Measurements from ENCODE around the gene SAXO2.
"Not testable (repeated sequence)": the region's sequence is repeated elsewhere in the genome, so short reads cannot be mapped to it uniquely, and the experiment has no call there.

The SAXO2 gene

GRCh38 chr15:82262422-82263026, at the start of gene SAXO2, which contains the start of gene EFL1:
SAXO2 (plus strand) TSS chr15:82262818; CDS start chr15:82262880, 62 bp downstream.
EFL1 (minus strand) TSS chr15:82262734; CDS start chr15:82261778, 956 bp downstream.
- H3K36me3 ChIP-seq = peaks cover 7 to 11% (median 8%) of the 10 kb centered on the region in 3 donors
- H3K27ac ChIP-seq = peak within 1 kb of the TSS; percentile 70 to 76
- peaks cover 0 to 24% (median 10%) of the 10 kb centered on the region in 4 donors for H3K4me1 ChIP-seq
- intact Hi-C loops (cut with DNase I; ENCODE audit: low total_unique reads) = no loop called here
- peak within 1 kb of the TSS; percentile 79 to 94 for H3K4me3 ChIP-seq
- H3K27me3 ChIP-seq = no peaks in the 10 kb centered on the region
- TF ChIP-seq CTCF (IDR thresholded peaks at IDR 0.05) = no peak
- peak; percentile 94 to 95 for DNase-seq
- H3K9me3 ChIP-seq = no peaks in the 10 kb centered on the region

- H3K4me3 ChIP-seq; intact Hi-C loops (cut with DNase I; ENCODE audit: low total_unique reads); H3K9me3 ChIP-seq; H3K27ac ChIP-seq; DNase-seq; H3K27me3 ChIP-seq; H3K4me1 ChIP-seq: not testable (repeated sequence)
- H3K36me3 ChIP-seq = peaks cover 5 to 34% (median 23%) of the 10 kb centered on the region in 3 donors
These were observed 46.5 kb upstream of the SAXO2 start for GRCh38 chr15:82216092-82216491.

GRCh38 chr15:82221535-82221934, 41.1 kb upstream of the SAXO2 start:
- H3K4me3 ChIP-seq; DNase-seq; intact Hi-C loops (cut with DNase I; ENCODE audit: low total_unique reads); H3K27ac ChIP-seq; H3K27me3 ChIP-seq; H3K9me3 ChIP-seq; H3K4me1 ChIP-seq: not testable (repeated sequence)
- H3K36me3 ChIP-seq = peaks cover 12 to 34% (median 26%) of the 10 kb centered on the region in 3 donors

- Histone ChIP-seq H3K4me1 (no peaks in the 10 kb centered on the region), H3K4me3 (no peak overlapping the region), H3K27ac (no peak overlapping the region), H3K27me3 (no peaks in the 10 kb centered on the region), H3K9me3 (no peaks in the 10 kb centered on the region), H3K36me3 (peaks cover 19 to 36% (median 26%) of the 10 kb centered on the region in 3 donors)
- no peak for DNase-seq
- intact Hi-C loops (cut with DNase I; ENCODE audit: low total_unique reads) = no loop called here
- no peak for TF ChIP-seq CTCF (IDR thresholded peaks at IDR 0.05)
These were observed 33.9 kb upstream of the SAXO2 start for GRCh38 chr15:82228750-82229149.

GRCh38 chr15:82231233-82231632, 31.4 kb upstream of the SAXO2 start:
- Histone ChIP-seq H3K4me3 (no peak overlapping the region), H3K9me3 (no peaks in the 10 kb centered on the region), H3K27me3 (no peaks in the 10 kb centered on the region), H3K4me1 (no peaks in the 10 kb centered on the region), H3K27ac (no peak overlapping the region), H3K36me3 (peaks cover 13 to 33% (median 22%) of the 10 kb centered on the region in 3 donors)
- DNase-seq = no peak
- TF ChIP-seq CTCF (IDR thresholded peaks at IDR 0.05) = no peak
- intact Hi-C loops (cut with DNase I; ENCODE audit: low total_unique reads) = no loop called here

GRCh38 chr15:82231842-82232241, 30.8 kb upstream of the SAXO2 start:
- peaks cover 10 to 30% (median 20%) of the 10 kb centered on the region in 3 donors for H3K36me3 ChIP-seq
- H3K9me3 ChIP-seq = no peaks in the 10 kb centered on the region
- intact Hi-C loops (cut with DNase I; ENCODE audit: low total_unique reads) = no loop called here
- no peak overlapping the region for H3K27ac ChIP-seq
- no peak overlapping the region for H3K4me3 ChIP-seq
- TF ChIP-seq CTCF (IDR thresholded peaks at IDR 0.05) = no peak
- no peaks in the 10 kb centered on the region for H3K4me1 ChIP-seq
- no peaks in the 10 kb centered on the region for H3K27me3 ChIP-seq
- DNase-seq = no peak

GRCh38 chr15:82237944-82238534, 24.6 kb upstream of the SAXO2 start:
- H3K27ac ChIP-seq; intact Hi-C loops (cut with DNase I; ENCODE audit: low total_unique reads): not testable (repeated sequence)

More at GRCh38 chr15:82237944-82238534, 24.6 kb upstream of the SAXO2 start:
- H3K27me3 ChIP-seq, H3K4me1 ChIP-seq, H3K9me3 ChIP-seq, H3K4me3 ChIP-seq, DNase-seq: not testable (repeated sequence)
- H3K36me3 ChIP-seq = peaks cover 19 to 41% (median 29%) of the 10 kb centered on the region in 3 donors
